SIG-M5 treated with dmso at 0.1 percent for 504 hours (cell line): Measurements from ENCODE around the gene CDH11.

ENCODE experiments used
- DNase-seq: peaks from one replicate; lab custom pipeline; 2025; ENCODE audit not compliant: unreplicated experiment; lab: John Stamatoyannopoulos, UW

The CDH11 gene

DNA sequence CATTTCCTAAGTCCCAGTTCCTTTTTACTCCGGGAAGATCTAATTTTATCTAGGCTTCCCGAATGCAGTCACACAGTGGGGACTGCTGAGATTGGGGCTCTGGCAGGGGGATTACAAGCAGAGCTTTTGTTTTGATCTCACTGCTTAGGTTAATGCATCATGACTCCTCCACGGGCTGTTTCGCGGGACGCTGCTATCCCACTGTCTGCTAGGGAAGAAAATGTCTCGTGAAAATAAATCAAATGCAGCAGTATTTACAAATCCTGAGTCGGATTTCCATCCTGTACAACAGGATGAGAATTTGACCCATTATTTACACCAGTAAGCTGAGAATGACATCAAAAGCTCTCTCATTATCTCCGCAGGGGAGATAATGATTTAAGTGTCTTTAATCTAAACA is 83.8 kb downstream of the CDH11 start:
- no peak for DNase-seq

DNA sequence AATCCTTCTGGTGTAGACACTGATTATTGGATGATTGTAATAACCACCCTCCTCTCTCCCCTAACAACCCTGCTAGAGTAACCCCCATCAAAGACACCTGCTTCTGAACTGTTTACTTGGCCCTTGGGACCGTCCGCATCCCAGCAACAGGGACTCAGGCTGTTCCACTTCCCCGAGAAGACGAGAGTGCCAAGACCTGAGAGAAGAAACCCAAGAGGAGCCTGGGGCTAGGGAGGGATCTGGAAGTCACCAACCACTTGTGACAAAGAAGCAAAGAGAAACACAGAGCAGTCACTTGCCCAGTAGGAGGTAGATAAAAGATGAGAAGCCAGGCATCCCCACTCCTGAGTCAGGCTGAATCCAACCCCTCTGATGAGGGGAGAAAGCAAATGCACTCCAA is 84.3 kb downstream of the CDH11 start:
- no peak for DNase-seq

DNA sequence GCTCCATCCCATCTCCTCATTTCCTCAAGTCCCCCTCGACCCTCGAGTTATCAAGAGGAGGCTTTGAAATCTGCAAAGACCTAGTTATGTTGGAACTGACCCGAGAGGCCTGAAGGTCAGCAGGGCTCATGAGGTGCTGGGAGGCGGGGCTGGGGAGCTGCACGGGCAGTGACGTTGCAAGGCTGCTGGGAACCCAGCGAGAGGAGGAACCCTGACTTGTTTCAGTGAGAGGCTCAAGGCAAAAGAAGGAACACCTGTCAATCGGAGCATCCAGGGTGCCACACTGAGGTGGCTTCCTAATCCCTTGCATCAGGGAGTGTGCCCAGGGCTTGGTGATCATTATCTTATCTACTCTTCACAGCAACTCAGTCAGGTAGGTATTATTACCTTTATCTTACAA is 86.9 kb downstream of the CDH11 start:
- no peak for DNase-seq

DNA sequence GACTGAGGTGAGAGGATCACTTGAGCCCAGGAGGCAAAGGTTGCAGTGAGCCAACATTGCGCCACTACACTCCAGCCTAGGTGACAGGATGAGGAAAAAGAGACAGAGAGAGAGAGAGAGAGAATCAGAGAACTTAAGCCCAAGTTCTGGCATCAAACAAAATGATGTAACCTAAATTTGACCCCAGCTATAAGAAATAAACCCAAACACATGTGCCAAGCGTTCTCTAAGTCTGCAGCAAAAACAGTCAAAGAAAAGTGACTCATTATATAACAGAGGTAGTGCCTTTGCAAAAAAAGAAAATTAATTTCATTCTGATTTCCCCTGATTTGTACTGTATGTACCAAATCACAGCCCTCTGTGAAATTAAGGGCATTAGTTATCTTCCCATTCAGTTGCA is 89.5 kb downstream of the CDH11 start:
- DNase-seq, result no peak

DNA sequence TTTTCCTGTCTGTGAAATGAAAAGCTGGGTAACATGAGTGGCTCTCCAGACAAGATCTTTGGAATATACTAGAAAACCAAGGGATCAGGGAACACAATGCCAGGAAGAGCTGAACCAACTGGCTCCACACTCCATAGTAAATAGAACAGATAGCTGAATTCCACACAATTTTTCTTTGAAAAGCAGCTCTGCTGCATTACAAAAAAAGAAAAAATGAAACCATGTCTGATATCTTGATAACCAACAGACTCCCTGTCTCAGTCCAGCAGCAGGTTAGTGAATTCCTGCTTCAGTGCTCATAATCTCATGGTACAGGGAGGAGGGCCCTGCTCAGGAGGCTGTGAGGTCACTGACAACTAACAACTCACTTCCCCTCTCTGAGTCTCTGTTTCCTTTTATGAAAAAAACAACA is 97.1 kb downstream of the CDH11 start:
- no peak for DNase-seq

DNA sequence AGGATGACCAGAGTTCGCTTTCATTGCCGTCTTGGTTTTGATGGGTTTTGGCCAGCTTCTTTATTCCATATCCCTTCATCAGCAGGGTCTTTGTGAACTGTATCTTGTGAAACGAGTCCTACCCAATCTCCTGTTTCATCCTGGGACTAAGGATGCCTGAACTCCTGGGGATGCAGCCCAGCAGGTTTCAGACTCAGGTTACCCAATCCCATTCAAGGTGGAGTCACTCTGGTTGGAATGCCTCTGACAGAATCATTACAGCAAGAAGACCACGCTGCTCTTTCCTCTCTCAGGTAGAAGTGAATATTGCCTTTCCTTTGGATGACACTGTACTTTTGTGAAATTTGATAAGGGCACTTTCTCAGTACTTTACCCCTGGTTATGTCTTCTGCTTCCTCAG is 98.1 kb downstream of the CDH11 start:
- DNase-seq, result no peak

DNA sequence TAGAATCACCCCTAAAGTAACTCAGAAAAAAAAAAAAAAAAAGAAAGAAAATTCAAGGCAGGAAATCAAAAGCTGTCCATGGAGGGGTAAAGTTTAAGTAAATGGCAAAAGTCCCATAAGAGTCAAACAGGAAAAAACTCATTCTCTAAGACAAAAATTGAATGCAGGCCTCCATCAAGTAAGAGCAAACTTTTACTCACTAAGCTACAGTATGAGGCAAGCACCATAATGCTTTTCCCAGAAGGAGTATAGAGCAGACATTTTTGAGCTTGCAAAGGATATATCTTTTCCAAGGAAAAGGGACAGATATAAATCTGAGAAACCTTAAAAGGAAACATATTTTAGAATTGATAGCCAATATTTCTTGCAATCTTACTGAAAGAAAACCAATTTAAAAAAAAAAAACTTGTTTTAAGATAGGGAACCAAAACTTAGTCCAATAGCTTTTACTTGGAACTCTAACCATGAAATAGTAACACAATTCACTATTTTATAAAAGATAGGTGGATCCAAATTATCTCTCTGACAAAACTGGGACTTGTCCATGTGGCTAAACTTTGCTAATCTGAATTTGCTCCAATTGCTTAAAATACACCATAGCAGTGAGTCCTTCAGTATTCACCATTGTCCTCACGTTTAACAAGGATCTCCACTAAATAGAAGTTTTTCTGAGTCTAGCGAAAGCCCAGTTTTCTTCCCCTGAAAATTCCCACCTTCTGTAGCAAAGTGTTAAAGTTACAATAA is 99.8 kb downstream of the CDH11 start:
- no peak for DNase-seq

DNA sequence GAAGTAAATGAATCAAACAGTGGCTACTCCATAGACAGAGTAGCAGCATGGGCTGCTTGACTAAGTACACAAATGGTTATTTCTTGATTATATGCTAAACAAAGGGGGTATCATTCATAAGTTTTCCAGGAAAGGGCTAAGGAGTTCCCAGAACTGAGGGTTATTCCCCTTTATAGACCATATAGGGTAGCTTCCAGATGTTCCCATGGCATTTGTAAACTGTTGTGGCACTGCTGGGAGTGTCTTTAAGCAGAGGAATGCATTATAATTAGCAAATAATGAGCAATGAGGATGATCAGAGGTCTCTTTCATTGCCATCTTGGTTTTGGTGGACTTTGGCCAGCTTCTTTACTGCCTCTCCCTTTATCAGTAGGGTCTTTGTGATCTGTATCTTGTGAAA is 105.1 kb downstream of the CDH11 start:
- DNase-seq, result no peak

DNA sequence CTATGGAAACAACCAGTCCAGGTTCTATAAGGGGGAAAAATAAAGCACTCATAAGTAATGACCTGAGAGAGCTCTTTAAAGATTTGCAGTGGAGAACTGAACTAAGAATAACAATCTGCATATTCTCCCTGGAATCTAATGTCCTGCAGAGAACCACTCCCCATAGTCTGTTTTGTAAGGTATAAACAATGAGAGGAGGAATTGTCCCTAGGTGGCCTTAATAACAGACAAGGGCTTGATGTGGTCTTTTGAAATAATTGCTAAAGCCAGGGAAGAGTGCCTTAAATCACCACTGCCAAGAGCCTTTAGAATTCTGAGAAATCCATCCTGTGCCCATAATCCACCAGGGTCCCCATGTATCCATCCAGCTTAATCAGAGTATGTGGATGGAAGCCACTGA is 106.3 kb downstream of the CDH11 start:
- DNase-seq, result no peak

DNA sequence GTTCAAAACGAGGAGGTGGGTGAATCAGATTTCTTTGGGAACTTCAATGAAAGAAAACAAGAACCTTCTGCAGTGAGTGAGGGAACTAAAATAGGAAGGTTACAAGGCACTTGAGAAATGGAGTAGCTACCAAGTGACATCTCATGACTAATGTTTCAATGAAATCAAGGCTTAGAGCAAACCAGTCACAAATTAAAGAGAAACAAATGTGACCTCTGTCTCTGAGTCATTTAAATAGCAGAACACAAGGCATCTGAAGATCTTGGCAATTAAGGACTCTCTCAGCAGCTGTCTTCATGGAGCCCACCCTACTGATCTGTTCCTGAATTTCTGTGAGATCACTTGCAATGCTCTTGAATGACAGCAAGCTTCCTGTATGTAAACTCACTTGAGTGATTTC is 109.5 kb downstream of the CDH11 start:
- DNase-seq, result no peak

DNA sequence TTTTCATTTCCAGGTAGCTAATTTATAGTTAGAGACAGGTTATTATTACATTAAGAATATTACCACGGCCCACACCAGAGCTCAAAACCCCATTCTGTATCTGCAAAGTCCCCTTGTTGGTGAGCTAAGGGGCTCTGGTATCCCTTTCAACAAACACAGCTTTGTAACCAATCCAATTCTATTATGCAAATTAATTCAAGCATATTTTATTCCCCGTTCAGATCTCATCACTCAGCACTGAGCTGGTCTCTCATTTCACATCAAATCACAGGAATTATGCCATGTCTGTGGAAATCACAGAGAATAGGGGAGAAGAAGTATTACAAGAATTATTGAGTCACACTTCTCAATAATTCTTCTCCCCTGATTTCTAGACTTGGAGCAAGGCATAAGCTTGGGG is 111.7 kb downstream of the CDH11 start:
- DNase-seq, result no peak

DNA sequence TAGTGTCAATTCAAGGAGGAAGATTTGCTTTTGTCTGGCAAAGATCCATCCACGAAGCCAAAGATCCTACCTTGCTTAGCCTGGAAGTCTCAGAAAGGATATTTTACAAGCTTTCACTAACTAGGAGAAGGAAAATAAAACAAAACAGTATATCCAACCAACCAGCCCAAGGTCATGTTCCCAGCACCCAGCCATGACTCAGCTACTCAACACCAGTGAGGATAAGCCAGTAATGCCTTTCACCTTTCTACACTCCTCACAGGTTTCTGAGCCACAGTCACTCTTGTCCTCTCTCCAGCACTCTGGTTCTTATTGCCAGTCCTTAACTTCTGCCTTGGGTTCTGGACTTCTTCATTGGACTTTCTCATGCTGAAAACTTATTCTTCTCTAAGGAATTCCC is 116.2 kb downstream of the CDH11 start:
- no peak for DNase-seq

DNA sequence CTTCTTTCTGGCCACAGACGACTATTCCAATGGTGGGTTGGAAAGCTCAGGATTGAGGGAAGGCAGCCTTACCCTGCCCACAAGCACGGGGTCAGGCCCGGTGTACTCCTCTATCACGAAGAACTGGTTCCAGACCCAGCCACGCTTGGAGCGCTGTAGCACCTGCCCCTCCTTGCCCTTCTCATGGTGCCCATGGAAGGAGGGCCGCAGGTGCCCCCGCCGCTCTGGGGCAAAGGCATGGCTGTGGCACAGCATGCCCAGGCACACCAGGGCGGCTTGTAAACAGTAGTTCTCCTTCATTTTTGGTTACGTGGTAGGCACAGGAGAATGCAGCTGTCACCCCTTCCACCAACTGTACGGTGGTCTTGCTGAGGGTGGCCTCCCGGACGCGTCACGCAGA is 117.3 kb downstream of the CDH11 start:
- DNase-seq, result no peak

DNA sequence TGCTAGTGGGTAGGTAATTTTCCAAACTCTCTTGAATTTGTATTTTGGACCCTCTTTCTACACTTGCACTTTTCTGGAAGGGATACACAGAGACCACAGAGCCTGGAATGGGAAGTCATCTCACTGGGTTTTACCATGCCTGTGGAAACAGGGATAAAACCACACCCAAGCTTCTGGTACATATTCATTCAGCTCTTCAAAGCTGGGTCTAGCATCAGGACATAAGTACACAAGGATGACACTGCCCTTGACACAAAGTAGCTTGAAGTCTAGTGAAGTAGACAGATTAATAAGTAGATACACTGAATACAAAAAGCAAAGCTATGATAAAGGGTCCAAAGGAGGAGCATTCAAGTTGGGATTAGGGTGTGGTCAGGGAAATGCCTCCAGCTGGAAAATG is 118.2 kb downstream of the CDH11 start:
- no peak for DNase-seq

DNA sequence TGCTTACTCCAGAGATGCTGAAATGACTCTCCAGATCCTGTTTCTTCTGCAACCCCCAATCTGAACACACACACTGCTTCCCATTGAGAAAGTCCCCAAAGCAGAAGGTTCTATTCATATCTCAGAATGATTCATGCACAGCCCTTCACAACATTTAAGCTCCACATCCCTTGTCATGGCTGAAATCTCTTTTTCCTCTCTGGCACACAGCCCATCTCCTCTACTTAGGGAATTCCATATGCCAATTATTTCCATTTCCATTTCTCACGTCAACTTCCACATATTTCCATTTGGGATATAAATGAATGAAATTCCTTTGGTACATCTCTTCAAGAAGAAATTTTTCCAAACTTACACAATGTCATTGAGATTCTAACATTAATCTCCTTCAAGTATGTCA is 119.6 kb downstream of the CDH11 start:
- DNase-seq, result no peak

DNA sequence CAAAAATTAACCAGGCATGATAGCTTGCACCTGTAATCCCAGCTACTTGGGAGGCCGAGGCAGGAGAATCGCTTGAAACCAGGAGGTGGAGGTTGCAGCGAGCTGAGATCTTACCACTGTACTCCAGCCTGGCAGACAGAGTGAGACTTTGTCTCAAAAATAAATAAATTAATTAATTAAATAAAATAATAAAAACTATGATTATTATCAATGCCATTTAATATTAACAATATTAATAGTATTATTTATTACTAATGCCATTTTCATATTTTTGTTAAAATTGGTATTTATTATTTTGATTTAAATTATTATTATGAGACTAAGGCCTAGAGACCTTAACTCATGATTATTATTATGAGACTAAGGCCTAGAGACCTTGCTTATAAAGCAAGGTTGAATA is 121.2 kb downstream of the CDH11 start:
- no peak for DNase-seq

DNA sequence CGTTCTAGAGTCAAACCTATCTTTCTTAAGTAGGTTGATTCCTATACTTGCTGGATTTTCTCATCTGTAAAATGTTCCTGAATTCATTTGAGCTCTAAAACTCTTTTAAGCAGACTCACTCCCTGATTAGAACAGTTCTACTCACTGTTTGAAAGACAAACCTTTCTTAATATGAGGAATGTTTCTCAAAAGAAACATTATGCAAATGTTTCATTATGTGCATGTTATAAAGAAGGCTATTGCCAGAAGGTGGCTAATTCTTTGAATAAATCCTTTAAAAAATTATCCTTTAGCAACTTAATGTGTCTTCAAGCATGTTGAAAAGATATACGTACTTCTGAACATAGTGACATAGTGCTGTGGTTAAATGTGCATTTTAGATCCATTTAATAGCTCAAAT is 124.1 kb downstream of the CDH11 start:
- no peak for DNase-seq

DNA sequence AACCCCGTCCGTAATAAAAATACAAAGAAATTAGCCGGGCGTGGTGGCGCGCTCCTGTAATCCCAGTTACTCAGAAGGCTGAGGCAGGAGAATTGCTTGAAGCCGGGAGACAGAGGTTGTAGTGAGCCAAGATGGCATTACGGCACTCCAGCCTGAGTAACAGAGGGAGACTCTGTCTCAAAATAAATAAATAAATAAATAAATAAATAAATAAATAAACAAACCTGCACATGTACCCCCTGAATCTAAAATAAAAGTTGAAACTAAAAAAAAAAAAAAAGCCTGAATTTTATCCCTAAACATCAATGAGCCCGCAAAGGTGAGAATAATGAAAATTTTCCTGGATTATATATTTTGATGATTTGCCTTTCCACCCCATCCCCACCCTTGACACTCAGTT is 124.7 kb downstream of the CDH11 start:
- no peak for DNase-seq

DNA sequence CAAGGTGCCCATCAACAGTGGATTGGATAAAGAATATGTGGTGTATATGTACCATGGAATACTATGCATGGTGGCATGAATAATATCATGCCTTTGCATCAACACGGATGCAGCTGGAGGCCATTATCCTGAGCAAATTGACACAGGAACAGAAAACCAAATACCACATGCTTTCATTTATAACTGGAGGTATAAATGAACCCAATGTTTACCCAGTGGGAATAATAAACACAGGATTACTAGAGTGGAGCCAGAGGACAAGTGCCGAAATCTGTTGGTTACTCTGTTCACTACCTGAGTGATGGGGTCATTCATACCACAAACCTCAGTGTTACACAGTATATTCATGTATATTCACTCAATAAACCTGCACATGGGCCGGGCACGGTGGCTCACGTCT is 125.2 kb downstream of the CDH11 start:
- no peak for DNase-seq

DNA sequence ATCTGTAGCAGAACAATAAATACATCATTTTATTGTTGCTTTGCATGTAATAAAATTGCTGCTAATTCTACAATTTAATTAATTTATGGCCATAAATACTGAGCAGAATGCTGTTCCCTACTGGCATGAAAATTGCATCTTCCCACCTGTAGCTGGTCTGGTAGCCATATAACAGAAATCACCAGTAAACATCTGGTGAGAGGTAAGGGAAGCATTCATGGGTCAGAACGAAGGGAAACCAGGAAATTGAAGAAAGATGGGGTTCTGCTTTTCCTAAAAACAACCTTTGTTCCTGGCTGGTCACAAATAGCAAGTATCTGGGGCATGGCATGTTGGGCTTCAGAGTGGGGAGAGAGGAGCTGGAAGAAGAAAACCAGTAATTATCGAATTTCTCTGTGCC is 128.4 kb downstream of the CDH11 start:
- DNase-seq, result no peak

DNA sequence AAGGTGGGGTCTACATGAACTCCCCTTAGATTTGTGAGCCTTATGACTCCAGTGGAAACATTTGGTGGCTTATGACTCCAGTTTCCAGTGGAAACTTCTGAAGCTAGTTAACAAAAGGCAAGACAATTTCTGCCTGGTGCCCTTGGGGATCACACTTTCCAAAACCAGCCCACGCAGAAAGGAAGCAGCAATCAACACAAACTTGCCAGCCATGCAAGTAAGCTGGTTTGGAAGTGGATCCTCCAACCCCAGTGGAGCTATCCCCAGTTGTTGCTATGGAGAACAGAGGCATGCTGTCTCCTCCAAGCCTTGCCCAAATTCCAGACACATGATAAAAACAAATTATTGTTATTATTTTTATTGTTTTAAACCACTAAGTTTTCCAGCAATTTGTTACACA is 130.9 kb downstream of the CDH11 start:
- no peak for DNase-seq

DNA sequence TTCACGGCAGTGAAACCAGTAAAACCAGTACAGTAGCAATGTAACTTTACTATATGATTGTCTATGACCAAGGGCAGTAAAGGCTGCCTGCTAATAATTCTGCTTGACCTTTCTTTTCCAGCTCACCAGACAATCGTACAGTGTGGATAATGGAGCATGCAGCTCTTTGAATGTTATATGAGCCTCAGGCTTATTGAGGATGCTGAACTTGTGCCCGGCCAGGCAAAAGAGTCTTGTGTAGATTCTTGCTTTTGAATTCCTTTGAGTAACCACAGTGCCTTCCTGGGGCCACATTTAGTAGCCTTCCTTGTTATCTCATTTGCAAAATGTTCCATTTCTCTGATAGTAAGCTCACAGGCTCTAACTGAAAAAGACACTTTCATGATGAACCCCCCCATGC is 131.8 kb downstream of the CDH11 start:
- no peak for DNase-seq

DNA sequence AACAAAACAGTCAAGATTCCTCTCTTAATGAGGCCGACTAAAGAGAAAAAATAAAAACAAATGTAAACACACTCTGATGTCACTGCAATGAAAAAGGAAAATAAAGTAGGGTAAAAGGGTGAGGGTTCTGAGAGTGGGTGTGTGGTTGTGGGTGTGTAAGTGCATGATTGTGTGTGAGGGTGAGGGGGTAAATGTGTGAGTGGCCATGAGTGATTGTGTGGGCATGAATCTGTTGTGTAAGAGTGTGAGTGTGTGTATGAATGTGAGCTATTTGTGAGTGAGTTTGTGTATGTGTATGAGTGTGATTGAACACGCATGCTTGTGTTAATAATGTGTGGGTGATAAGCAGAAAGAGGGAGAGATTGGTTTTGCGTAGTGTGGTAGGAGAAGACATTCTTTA is 132.8 kb downstream of the CDH11 start:
- no peak for DNase-seq

DNA sequence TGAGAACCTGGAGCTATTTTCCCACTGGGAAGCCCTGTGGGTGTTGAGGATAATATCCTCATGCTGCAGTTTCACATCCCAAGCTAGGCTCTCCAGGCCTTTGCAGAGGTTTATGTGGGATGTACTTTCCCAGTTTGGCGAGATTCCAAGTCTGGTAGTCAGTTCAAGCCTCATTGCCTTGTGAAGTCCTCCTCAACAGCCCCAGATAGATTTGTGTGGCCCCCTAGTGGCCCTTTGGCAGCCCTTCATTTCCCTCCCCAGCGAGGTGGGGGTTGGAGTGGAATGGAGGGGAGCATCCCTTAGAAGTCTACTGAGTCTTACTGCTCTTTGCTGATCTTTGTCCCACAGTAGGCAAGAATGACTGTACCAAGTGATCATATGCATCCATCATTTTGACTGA is 137.9 kb downstream of the CDH11 start:
- DNase-seq, result no peak
